Measurements from ENCODE around the gene ITSN1. TPM values are rescaled to one million over a fixed set of nuclear protein-coding genes. Genes with fewer than 3 reads are reported as not detected.

ITSN1 gene
- total and polyA plus RNA-seq, 2 of the 13 experiments (the other 11 are each of a cell fraction or from before 2014, with no cell fraction given): 26.1 to 33.8 TPM

GRCh38 chr21:33642896-33643657 lies 776 bp downstream of the ITSN1 start (continued):
- TF ChIP-seq ARID5B (CRISPR knock-in tag; IDR thresholded peaks at IDR 0.05) (0 out of 2 replicates have a peak, but pooled peaks have one; percentile 16), HCFC1 (IDR thresholded peaks at IDR 0.05; ENCODE audit: low read depth, low read length) (no peak), ZNF773 (CRISPR knock-in tag; IDR thresholded peaks at IDR 0.05; ENCODE audit: borderline replicate concordance) (0 out of 2 replicates have a peak, but pooled peaks have one; percentile 3), KDM2A (CRISPR knock-in tag; IDR thresholded peaks at IDR 0.05; ENCODE audit: borderline replicate concordance, low read depth) (peak; percentile 22; the same call in 1 of the 2 replicates), PHF8 (CRISPR knock-in tag; IDR thresholded peaks at IDR 0.05) (0 out of 2 replicates have a peak, but pooled peaks have one; percentile 27), NFKB2 (CRISPR knock-in tag; IDR thresholded peaks at IDR 0.05; ENCODE audit: borderline replicate concordance) (0 out of 2 replicates have a peak, but pooled peaks have one; percentile 14), ZFP37 (CRISPR knock-in tag; IDR thresholded peaks at IDR 0.05; ENCODE audit: borderline replicate concordance) (no peak), ZNF367 (CRISPR knock-in tag; IDR thresholded peaks at IDR 0.05; ENCODE audit: borderline replicate concordance) (0 out of 2 replicates have a peak, but pooled peaks have one; percentile 68), ZBTB14 (CRISPR knock-in tag; IDR thresholded peaks at IDR 0.05) (peak; percentile 55), ZNF446 (CRISPR knock-in tag; IDR thresholded peaks at IDR 0.05) (0 out of 2 replicates have a peak, but pooled peaks have one; percentile 19), XRCC5 (optimal IDR thresholded peaks at IDR 0.05; ENCODE audit: low read length) (peak; percentile 33), ASH2L (IDR thresholded peaks at IDR 0.05; ENCODE audit: insufficient read length, low read depth, low read length) (peak; percentile 18), TEAD3 (CRISPR knock-in tag; optimal IDR thresholded peaks at IDR 0.05; ENCODE audit: borderline replicate concordance) (no peak), HES4 (CRISPR knock-in tag; IDR thresholded peaks at IDR 0.05; ENCODE audit: borderline replicate concordance) (0 out of 2 replicates have a peak, but pooled peaks have one; percentile 17), RBFOX2 (IDR thresholded peaks at IDR 0.05; ENCODE audit: low read depth, low read length) (peak; percentile 47), ZNF782 (CRISPR knock-in tag; IDR thresholded peaks at IDR 0.05; ENCODE audit: borderline replicate concordance) (no peak), YEATS4 (CRISPR knock-in tag; IDR thresholded peaks at IDR 0.05; ENCODE audit: borderline replicate concordance) (0 out of 2 replicates have a peak, but pooled peaks have one; percentile 1)
- TF ChIP-seq, protein P1, sequence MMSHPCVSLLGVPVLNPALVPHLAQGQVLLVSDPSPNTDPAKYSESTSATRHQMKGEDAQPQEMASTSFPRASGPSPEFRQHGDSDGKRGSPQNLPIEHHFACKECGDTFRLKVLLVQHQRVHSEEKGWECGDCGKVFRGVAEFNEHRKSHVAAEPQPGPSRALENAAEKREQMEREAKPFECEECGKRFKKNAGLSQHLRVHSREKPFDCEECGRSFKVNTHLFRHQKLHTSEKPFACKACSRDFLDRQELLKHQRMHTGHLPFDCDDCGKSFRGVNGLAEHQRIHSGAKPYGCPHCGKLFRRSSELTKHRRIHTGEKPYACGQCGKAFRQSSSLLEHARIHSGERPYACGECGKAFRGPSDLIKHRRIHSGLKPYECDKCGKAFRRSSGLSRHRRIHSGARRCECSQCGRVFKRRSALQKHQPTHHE (CRISPR knock-in tag; IDR thresholded peaks at IDR 0.05; ENCODE audit: borderline replicate concordance): no peak
